Astrocyte of the cerebellum (primary cell): ENCODE measurements around the gene BCAP29.

Experiments used
- DNase-seq: peaks from one replicate; pipeline ENCODE4 v3.0.0-alpha.2; 2011; ENCODE audit warnings: low read depth
- H3K4me3 ChIP-seq: 2 replicates; pipeline ENCODE4 v1.5.1; 2011; ENCODE audit warnings: mild to moderate bottlenecking, low read depth, low read length, moderate library complexity
- CTCF ChIP-seq: IDR thresholded peaks from 2 replicates; pipeline ENCODE4 v1.5.1; 2012; ENCODE audit warnings: low read length, low read depth, moderate library complexity, mild to moderate bottlenecking; ENCODE audit errors: missing control alignments
- in situ Hi-C: cut with HindIII; loops from 2 replicates; pipeline ENCODE4 v1.10.0; 2017; ENCODE audit warnings: low sequenced_read_pairs

The BCAP29 gene

DNA sequence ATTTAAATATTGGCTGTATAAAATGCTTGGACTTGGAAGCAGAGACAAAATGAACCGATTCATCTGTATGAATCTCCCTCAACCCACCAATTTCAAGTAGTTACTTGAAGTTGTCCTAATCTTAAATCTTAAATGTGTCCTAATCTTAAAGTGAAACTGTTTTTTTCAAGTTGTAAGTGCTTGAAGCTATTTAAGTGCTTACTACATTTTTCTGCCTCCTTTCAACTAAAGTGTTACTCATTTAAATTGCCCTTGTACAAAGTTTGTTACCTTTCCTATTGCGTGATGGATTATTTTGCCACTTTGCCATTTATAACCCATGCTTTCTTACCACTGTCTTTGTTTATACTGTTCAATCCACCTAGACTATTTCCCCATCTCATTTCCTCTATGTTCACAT is 2.8 kb downstream of the BCAP29 start:
- no peak overlapping the region for H3K4me3 ChIP-seq
- no peak for DNase-seq
- TF ChIP-seq CTCF, result no peak
- in situ Hi-C loops, result no loop called here

DNA sequence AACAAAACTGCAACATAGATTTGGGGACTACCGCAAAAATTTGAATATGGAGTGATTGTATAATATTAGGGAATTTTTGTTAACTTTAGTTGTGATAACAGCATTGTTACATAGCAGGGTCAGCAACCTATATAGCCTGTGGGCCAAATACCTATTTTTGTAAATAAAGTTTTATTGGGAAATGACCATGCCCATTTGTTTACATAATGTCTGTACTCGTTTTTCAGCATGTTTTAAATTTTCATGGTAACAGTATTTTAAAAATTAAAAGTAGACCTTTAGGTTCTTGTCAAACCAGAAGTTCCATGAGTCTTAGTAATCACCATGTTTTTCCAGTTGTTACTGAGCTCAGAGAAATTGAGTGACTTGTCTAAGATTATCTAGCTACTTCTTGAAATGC is 4.7 kb downstream of the BCAP29 start:
- H3K4me3 ChIP-seq, result no peak overlapping the region
- in situ Hi-C loops, result no loop called here
- no peak for TF ChIP-seq CTCF
- no peak for DNase-seq

GRCh38 chr7:107588529-107589130 is 8.6 kb downstream of the BCAP29 start:
- no peak overlapping the region for H3K4me3 ChIP-seq
- in situ Hi-C loops, result no loop called here
- TF ChIP-seq CTCF, result no peak
- DNase-seq, result no peak

- TF ChIP-seq CTCF, result no peak
- in situ Hi-C loops, result no loop called here
- no peak overlapping the region for H3K4me3 ChIP-seq
These were observed 11.4 kb downstream of the BCAP29 start for GRCh38 chr7:107591421-107591820.

DNA sequence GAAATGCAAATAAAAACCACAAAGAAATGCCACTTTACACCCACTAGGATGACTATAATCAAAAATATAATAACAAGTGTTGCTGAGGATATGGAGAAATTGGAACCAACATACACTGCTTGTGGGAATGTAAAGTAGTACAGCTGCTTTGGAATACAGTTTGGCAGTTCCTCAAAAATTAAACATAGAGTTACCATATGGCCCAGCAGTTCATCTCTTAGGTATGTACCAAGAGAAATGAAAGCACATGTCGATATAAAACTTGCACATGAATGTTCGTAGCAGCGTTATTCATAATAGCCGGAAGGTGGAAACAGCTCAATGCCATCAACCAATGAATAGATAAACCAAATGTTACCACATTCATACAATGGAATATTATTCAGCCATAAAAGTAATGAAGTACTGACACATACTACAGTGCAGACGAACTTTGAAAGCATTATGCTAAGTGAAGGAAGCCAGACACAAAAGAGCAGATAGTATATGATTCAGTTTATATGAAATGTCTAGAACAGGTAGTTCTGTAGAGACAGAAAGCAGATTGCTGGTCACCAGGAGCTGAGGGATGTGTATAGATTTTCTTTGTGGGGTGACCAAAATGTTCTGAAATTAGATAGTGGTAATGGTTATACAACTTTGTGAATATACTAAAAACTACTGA is 12.4 kb downstream of the BCAP29 start:
- in situ Hi-C loops, result no loop called here
- no peak overlapping the region for H3K4me3 ChIP-seq
- DNase-seq, result no peak
- TF ChIP-seq CTCF, result no peak

More at GRCh38 chr7:107591421-107591820, 11.4 kb downstream of the BCAP29 start:
- no peak for DNase-seq

- TF ChIP-seq CTCF, result no peak
- DNase-seq, result no peak
- in situ Hi-C loops, result no loop called here
- no peak overlapping the region for H3K4me3 ChIP-seq
These were observed 13.0 kb downstream of the BCAP29 start for GRCh38 chr7:107593025-107593410.
